Ishikawa (cell line): ENCODE measurements around the gene SERBP1.
A peak's percentile ranks its signal among the peaks of the same experiment; 100 is the strongest.

Experiments
- CEBPB ChIP-seq: IDR thresholded peaks from 2 replicates; pipeline ENCODE4 v1.6.1; 2012
- CREB1 ChIP-seq: IDR thresholded peaks from 2 replicates; pipeline ENCODE4 v1.6.1; 2012; ENCODE audit warnings: low read depth
- EGR1 ChIP-seq: IDR thresholded peaks from 2 replicates; pipeline ENCODE4 v1.6.1; 2012
- EP300 ChIP-seq: IDR thresholded peaks from 2 replicates; pipeline ENCODE4 v1.6.1; 2012; ENCODE audit warnings: borderline replicate concordance
- FOXM1 ChIP-seq: IDR thresholded peaks from 2 replicates; pipeline ENCODE4 v1.6.1; 2012; ENCODE audit warnings: low read depth, borderline replicate concordance
- NFIC ChIP-seq: IDR thresholded peaks from 2 replicates; pipeline ENCODE4 v1.6.1; 2012
- RAD21 ChIP-seq: IDR thresholded peaks from 2 replicates; pipeline ENCODE4 v1.6.1; 2012; ENCODE audit warnings: low read depth
- TAF1 ChIP-seq: IDR thresholded peaks from 2 replicates; pipeline ENCODE4 v1.6.1; 2012; ENCODE audit warnings: low read depth, mild to moderate bottlenecking
- TCF12 ChIP-seq: IDR thresholded peaks from 2 replicates; pipeline ENCODE4 v1.6.1; 2012; ENCODE audit warnings: low read depth
- TEAD4 ChIP-seq: IDR thresholded peaks from 2 replicates; pipeline ENCODE4 v1.6.1; 2012
- YY1 ChIP-seq: IDR thresholded peaks from 2 replicates; pipeline ENCODE4 v1.6.1; 2012; ENCODE audit warnings: low read depth
- ZBTB7A ChIP-seq: IDR thresholded peaks from 2 replicates; pipeline ENCODE4 v1.6.1; 2012; ENCODE audit warnings: low read depth
- TF ChIP-seq, protein P1 (sequence below): IDR thresholded peaks from 2 replicates; pipeline ENCODE4 v1.6.1; 2012
- TF ChIP-seq, protein P2 (sequence below): IDR thresholded peaks from 2 replicates; pipeline ENCODE4 v1.6.1; 2012
- TF ChIP-seq, protein P3 (sequence below): IDR thresholded peaks from 2 replicates; pipeline ENCODE4 v1.6.1; 2012; ENCODE audit warnings: low read depth, mild to moderate bottlenecking

The SERBP1 gene

DNA sequence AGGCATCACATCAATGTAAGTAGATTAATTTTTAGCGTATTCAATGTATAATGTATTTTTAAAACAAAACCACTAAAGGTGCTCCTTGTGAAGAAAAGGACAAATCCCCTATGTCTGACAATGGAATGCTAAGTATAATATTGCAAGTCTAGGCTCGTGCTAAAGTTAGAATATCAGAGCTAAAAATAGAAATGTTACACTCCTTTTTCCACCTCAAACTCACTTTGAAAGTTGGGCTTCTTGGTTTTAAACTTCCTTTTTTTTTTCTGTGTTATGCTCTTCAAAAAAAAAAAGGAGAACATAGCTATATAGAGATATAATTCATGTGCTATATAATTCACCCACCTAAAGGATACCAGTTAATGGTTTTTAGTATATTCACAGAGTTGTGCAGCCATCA is 3.6 kb upstream of the SERBP1 start:
- no peak for TF ChIP-seq FOXM1
- TF ChIP-seq, protein P1, sequence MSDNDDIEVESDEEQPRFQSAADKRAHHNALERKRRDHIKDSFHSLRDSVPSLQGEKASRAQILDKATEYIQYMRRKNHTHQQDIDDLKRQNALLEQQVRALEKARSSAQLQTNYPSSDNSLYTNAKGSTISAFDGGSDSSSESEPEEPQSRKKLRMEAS: no peak

DNA sequence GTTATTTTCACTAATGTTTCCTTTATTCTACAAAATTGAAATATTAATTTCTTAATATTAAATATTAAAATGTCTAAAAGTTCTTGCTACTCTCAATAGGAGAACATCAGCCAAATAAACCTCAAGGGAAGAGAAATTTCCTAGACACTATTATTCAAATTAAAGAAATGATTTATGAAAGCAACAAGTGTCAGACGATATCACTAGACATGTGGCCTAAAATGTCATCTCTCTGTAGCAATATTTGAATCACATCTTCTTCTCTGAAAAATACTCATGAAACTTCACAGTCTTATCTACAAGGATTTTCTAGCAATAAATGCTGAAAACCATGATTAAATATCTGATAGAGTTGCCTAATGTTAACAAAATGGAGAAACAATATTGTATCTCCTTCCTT is 2.5 kb upstream of the SERBP1 start:
- TF ChIP-seq ZBTB7A (no peak), CEBPB (no peak)
- TF ChIP-seq, protein P2, sequence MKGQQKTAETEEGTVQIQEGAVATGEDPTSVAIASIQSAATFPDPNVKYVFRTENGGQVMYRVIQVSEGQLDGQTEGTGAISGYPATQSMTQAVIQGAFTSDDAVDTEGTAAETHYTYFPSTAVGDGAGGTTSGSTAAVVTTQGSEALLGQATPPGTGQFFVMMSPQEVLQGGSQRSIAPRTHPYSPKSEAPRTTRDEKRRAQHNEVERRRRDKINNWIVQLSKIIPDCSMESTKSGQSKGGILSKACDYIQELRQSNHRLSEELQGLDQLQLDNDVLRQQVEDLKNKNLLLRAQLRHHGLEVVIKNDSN: no peak

DNA sequence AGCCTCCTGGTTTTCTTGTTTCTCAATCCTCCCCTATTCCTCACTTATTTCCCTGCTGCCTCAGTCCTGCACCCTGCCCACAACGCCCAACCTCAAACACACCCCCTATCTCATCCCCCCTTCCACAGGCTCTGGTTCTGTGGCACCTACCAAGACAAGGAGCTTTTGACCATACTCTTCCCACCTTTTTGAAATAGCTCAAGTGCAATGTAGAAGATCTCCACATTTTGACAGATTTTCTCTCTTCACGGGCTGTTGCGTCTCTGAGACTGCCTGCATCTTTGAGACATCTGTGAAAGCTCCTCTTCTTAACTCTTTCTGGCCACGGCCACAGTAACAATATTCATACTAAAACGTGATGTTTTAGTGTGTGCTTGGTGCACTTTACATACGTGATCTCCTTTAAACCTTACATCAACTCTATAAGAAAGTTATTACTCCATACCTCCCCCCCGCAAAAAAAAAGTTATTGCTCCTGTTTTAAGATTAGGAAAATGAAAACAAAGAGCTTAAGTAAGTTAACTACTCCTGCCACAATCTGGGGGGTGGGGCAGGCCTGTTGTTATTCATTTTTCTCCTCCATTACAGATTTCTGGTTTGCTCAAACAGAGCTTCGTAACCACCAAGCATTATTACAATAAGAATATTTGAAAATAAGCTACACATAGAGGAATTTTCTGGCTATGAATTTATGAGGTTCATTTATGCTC is 1.8 kb upstream of the SERBP1 start:
- no peak for TF ChIP-seq CREB1
- TF ChIP-seq, protein P2: no peak
- TF ChIP-seq FOXM1: no peak
- TF ChIP-seq YY1: no peak
- TF ChIP-seq RAD21: no peak
- TF ChIP-seq TAF1: no peak

DNA sequence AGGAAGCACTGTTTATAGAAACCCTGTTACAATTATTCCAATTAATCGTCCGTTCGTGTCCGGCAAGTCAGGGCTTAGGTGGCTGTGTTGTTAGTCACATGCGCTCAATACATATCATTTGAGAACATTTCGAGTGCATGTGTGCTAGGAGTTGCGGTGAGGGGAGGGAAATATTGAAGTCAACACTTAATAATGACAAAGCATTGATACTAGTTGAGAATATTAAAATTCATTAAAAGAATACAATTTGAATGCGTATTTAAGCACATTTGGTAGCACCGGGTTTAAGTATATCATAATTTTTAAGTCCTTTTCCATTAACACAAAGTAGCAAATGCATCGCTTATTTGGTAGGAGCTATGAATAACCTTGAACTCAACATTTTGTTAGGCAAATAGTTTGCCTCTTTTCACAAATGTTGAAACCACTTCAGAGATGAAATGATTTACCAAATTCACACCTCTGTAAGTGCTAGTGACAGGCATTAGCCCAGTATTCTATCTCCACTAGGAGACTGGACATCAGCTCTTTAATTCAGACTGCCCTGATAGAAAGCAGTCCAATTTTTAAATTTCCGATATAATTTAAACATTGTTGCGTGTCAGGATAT is 1.1 kb upstream of the SERBP1 start:
- TF ChIP-seq NFIC: no peak
- TF ChIP-seq YY1: no peak
- TF ChIP-seq TAF1: no peak
- TF ChIP-seq CREB1: no peak
- no peak for TF ChIP-seq EGR1
- no peak for TF ChIP-seq EP300
- TF ChIP-seq, protein P2: no peak; the same call in 1 of the 2 replicates
- TF ChIP-seq CEBPB: no peak
- no peak for TF ChIP-seq ZBTB7A
- TF ChIP-seq, protein P3, sequence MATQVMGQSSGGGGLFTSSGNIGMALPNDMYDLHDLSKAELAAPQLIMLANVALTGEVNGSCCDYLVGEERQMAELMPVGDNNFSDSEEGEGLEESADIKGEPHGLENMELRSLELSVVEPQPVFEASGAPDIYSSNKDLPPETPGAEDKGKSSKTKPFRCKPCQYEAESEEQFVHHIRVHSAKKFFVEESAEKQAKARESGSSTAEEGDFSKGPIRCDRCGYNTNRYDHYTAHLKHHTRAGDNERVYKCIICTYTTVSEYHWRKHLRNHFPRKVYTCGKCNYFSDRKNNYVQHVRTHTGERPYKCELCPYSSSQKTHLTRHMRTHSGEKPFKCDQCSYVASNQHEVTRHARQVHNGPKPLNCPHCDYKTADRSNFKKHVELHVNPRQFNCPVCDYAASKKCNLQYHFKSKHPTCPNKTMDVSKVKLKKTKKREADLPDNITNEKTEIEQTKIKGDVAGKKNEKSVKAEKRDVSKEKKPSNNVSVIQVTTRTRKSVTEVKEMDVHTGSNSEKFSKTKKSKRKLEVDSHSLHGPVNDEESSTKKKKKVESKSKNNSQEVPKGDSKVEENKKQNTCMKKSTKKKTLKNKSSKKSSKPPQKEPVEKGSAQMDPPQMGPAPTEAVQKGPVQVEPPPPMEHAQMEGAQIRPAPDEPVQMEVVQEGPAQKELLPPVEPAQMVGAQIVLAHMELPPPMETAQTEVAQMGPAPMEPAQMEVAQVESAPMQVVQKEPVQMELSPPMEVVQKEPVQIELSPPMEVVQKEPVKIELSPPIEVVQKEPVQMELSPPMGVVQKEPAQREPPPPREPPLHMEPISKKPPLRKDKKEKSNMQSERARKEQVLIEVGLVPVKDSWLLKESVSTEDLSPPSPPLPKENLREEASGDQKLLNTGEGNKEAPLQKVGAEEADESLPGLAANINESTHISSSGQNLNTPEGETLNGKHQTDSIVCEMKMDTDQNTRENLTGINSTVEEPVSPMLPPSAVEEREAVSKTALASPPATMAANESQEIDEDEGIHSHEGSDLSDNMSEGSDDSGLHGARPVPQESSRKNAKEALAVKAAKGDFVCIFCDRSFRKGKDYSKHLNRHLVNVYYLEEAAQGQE: no peak
- TF ChIP-seq FOXM1: no peak
- TF ChIP-seq RAD21: no peak
- TF ChIP-seq TEAD4: no peak
- no peak for TF ChIP-seq TCF12
- TF ChIP-seq, protein P1: no peak

DNA sequence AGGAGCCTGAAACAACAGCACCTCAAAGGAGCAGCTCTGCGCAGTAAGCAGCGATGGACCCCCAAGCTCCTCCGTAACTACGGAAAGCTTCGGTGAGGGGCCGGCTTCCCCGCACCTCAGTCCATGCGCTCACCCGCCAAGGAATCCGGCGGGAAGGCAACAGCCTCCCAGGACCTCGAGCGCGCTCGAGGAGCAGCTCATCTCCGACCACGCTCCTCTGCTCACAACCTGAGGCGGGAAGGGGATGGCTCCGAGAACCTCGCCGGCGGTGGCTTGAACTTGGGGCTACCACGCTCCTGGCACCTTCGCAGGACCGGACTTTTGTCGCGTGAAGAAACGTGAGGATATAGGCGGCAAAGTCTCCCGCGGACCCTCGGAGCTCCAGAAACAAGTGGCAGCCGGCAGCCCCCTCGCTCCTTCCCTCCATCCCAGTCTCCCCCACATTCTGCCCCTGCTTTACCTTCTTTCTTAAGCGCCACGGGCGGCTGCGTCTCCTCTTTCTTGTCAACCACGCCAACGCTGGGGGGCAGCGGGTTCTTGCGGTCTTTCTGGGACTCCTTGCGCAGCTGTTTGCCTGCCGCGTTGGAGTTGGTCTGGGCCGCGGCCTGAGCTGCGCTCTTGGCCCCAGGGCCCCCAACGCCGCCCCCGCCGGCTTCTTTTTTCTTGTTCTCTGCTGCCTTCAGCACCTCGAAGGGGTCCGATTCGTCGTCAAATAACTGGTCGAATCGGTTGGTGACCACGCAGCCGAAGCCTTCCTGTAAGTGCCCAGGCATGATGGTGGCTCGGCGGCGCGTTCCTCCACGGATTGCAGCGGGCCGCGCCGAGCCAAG is 459 bp downstream of the SERBP1 start:
- TF ChIP-seq, protein P1: peak; percentile 61
- TF ChIP-seq EGR1: no peak; the same call in none of the 2 replicates

DNA sequence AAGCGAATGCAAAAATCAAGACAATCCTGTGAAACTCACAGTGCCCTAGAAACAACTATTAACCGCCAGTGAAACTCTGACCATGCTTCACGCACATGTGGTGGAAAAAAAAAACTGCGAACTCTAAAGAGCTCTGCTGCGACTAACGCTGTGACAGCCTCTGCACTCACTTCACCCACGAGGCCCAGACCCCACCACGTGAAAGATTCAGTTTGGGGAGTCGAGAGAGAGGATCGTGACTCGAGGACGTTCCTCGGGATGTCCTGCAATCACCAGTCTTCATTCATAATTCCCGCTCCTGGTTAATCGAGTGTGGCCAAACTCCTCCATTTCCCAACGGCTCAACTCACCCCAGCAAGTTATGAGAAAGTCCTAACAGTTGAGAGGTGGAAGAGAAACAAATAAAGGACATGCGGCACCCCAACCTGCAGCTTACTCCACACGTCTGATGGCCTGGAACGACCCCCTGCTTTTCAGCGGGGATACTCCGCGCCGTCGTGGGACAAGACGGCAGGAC is 1.1 kb downstream of the SERBP1 start:
- TF ChIP-seq, protein P1: peak; percentile 48
- TF ChIP-seq TEAD4: no peak

DNA sequence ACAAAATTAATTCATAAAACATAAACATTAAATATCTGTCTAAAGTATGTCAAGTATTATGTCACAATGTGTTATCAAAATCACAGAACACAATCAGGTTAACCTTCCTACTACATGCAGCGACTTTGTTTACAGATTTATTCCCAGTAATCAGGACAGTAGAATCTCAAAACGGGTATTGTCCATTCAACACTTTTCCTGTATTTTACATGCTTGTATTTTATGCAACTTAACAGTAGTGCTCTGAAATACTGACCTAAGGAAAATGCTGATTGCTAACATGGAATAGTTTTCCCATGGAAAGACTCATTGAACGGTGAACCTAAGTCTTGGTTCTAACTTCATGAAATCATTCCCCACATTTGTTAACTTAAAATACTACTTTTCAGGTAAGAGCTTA is 2.3 kb downstream of the SERBP1 start:
- no peak for TF ChIP-seq RAD21
- no peak for TF ChIP-seq NFIC
- no peak for TF ChIP-seq EGR1
- TF ChIP-seq EP300: no peak
- TF ChIP-seq ZBTB7A: no peak
- no peak for TF ChIP-seq CEBPB
- TF ChIP-seq, protein P2: no peak
- no peak for TF ChIP-seq CREB1
- TF ChIP-seq YY1: no peak
